ENCODE measurements around the gene CD300LB.

Gene CD300LB

DNA sequence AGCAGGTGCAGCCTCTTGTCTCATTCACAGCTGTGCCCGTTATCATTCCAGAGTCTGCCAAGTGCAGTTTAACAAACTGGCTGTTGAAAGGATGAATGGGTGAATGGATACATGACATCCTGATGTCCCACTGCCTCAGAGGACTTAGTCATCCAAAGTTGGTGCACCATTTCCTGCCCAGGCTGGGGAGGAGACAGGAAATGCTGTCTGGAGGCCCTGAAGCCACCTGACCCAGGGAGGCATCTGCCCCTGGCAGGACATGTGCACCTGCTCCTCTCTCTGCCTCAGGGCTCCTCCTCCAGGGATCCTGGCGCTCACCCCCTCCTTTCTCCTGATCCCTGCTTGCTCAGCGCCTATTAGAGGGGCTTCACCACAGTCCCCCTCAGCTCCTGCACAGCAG is 16.5 kb upstream of the CD300LB start:
- DNase-seq = no peak

DNA sequence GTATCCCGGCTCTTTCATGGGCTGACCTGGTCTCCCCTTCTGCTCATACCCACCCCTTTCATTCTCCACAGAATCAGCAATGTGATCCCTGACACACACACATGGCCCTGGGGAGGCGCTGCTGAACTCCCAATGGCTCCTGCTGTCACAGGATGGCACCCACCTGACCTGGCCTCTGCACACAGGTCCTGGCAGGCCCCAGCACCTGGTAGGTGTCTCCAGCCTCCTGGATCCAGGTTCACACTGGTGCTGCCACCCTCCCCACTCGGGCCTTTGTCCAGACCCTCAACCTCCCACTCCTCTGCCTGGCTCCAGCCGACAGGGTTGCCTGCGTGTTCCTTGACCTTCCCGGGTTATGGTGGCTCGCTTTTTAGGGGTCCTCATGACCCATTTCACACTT is 16.0 kb upstream of the CD300LB start:
- DNase-seq = no peak

DNA sequence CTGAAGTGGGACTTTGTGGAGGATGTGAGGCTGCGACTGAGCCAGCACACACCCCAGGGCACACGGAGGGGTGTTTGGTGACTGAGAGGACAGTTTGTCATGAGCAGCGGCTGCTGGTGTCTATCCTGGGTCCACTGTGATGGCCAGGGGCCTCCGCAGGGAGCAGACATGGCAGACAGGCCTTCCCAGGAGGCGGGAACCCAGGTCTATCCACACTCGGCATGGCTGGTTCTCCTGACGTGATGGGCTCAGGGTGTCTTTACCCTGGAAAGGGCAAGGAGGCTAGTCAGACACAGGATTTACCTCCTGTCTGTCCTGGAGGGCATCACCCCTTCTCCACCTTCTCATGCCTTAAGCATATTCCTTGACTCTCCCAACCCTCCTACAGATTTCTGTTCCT is 15.3 kb upstream of the CD300LB start:
- DNase-seq = no peak

DNA sequence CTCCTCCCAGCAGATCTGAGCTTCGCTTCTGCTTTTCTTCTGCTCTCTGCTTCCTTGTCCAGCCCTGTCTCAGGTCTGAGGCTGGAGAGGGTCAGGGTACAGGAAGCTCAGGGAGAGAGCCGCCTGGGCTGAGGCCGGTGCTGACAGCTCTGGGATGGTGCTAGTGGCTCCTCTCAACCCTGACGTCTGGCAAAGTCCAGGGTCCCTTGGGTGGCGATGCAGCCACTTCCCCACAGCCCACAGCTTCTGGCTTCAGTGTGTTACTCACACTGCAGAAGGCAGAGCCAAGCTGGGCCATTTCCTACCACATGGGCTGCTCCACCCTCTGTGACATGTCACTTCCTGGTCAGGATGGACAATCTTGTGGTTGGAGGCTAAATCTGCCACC is 14.6 kb upstream of the CD300LB start, which contains the start of gene CD300C:
TSS of gene CD300C (minus strand) at position 273 of the 388 bp plus-strand sequence. CDS start 333 bp downstream, outside the sequence.
- no peak for DNase-seq

DNA sequence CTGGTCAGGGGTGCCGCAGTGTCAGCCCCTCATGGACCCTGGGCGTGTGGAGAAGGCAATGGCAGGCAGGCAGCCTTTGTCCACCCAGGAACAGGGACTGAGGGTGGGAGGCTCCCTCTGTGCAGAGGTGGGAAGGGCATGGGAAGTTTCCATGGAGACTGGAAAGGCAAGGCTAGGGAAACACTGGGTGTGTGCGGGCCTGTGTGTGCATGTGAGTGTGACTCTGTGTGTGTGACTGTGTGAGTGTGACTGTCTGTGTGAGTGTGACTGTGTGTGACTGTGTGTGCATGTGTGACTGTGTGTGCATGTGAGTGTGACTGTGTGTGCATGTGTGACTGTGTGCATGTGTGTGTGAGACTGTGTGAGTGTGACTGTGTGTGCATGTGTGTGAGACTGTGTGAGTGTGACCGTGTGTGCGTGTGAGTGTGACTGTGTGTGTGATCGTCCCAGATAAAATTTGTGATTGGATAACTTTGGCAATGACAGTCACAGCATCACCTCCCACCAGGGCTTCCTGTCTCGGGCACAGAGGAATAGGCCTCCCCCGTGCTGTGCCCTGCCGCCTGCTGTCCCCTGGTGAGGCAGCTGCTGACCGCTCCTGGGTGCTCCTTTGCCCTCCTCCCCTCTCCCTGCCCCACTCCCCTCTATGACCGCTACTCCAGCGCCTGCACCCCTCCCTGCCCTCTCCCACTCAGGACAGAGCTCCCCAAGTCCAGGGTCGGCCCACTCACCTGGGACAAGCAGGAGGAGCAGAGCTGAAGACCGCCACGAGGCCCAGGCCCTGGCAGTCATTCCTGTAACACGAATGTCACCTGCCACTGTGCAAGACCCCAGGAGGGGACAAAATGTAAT is 13.9 kb upstream of the CD300LB start:
- DNase-seq = no peak

DNA sequence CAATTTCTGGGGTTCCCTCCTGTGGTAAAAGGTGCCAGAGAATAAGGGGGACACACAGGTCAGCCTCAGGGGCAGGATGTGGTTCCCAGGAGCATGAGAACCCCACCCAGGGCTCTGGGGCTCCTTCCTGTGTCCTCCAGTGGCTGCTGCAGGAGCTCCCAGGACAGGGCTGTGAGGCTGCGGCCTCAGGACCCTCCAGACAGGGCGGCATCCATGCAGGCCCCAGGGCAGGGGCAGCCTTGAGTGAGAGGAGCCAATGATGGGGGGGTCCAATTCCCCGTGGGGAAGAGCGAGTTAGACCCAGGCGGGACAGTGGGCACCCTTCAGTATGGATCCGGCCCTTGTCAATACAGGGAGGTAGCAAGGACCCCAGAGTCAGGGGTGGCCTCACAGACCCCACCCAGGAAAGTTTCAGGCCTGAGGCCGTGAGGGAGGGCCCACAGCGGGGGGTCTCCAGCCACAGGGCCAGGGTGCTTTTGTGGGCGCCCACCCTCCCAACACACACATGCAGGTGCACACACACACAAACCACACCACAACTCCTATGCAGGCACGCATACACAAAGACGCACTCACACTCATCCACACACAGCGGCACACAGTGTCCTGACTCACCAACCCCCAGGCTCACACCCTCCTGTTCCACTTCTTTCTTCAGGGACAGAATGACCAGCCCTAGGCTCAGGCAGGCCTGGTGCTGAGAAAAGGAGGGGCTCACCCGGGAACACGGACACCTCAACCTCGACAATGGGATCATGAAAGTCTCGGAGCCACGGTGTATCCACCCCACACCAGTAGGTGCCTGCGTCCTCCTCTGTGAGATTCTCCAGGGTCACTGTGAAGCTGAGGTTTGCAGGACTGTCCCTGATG is 12.9 kb upstream of the CD300LB start:
- DNase-seq = no peak

DNA sequence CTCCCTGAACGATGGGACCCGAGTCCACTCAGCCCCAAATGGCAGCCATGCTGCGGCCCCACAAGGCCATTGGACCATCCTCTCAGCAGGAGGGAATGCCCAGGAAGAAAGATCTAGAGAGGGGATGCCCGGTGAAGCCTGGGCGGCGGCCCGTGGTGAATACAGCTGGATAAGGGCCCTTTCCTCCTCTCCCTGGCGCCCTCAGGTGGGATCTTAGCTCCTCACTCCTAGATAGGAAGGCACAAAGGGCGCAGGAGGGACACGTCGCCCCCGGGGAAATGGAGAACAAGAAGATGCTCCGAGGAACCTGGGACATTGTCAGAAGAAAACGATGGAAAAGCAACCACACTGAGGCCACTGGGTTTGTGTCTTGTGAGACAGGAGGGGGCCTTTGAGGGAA is 12.1 kb upstream of the CD300LB start:
- no peak for DNase-seq

DNA sequence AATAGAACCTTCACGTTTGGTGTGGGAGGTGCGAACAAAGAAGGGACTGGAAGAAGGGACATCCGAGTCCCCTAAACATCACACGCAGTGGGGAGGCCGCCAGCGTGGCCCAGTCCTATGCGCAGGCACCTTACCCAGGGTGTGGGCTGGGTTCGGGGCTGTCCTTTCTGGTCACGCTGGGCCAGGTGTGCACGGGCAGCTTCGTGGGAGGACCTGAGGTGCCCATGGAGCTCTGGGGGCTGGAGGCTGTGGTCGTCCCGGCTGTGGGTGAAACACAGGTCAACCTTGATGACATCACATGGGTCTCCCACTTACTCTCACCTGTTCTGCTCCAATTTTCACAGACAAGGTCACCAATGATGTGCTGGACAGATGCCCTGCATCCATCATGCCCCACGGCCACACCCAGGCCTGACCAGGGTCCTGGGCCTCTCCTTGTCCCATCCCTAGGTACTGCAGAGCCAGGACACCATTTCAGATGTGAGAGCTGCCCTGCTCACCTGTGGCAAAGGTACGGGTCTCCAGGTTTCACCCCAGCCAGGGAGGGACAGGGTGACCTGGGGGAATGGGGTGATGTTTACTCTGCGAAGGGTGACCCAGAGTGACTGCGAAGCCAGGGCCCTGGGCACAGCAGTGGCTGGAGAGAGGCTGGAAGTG is 11.6 kb upstream of the CD300LB start:
- no peak for DNase-seq

DNA sequence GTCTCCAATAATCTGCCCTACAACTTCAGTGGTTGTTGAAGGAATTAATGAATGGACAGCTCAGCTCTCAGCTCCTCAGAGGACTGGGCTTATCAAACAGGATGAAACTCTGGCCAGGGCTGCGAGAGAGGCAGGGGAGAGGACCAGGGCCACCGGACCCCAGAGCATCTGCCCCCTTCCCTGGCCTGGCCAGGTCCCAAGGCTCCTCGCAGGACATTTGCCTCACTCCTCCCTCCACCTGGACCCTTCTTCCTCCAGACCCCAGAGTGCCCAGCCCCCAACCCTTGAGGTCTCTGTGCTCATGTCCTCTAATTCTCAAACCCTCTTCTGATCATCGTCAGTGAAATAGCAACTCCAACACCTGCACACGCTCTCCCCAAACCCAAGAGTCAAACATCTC is 10.9 kb upstream of the CD300LB start:
- DNase-seq = no peak

DNA sequence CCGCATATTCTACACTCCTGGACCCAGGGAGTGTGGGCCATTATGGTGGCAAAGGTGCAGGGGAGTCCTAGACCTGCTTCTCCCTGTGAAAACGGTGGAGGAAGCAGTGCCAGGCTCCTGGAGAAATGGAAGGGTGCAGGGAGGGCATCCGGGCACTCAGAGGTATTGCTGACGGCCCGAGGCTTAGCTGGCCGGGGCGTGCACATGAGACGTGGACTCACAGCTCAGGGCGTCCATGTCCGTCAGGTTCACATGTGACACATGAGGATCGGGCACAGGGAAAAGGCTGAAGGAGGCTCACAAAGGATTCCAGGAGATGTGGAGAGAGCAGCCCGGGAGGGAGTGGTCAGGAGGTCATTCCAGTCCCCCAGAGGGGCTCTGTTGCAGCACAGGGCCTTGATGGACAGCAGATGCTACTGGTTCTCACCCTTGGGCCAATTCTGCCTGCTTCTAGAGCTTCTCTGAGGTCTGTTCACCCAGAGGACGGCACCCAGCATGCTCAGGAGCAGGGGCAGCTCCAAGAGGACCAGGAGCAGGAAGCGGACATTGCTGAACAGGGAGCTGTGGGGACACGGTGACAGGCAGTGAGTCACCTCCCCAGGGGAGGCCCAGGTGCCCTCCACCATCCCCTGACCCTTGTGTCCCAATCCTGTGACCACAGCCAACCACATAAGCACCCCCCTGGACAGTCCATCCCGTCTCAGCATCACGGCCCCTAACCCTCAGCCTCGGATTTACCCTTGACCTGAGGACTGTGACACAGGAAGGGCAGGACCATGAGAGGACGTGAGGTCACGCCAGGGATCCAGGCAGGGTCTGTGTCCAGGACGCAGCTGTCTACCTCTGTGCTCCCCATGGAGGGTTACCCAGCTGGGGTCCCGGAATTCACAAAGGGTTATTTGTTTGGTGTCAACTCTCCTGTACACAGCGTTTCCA is 10.2 kb upstream of the CD300LB start:
- no peak for DNase-seq

DNA sequence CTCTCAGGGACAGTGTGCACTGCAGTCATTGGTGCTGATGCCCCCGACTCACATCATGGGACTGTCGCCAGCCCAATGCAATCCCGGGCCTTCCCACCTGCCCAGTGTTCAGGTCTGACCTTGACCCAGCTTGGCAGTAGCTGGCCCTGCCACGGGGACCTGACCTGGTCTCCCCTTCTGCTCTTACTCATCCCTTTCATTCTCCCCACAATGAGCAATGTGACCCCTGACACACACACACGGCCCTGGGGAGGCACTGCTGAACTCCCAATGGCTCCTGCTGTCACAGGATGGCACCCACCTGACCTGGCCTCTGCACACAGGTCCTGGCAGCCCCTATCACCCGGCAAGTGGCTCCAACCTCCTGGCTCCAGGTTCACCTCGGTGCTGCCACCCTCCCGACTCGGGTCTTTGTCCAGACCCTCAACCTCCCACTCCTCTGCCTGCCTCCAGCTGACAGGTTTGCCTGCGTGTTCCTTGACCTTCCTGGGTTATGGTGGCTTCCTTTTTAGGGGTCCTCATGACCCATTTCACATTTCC is 8.1 kb upstream of the CD300LB start:
- no peak for DNase-seq

DNA sequence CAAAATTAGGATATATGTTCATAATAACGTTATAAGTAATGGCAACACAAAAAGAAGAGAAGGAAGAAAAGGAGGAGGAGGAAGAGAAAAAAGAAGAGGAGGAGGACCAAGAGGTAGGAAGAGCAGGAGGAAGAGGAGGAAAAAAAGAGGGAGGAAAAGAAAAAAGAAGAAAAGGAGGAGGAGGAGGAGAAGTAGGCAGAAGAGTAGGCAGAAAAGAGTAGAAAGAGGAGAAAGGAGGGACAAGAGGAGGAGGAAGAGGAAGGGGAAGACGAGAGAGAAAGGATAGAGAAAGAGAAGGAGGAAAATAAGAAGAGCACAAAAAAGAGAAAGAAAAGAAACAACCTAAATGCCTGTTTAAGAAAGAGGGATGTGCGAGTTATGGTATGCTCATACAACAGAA is 5.6 kb upstream of the CD300LB start:
- no peak for DNase-seq

DNA sequence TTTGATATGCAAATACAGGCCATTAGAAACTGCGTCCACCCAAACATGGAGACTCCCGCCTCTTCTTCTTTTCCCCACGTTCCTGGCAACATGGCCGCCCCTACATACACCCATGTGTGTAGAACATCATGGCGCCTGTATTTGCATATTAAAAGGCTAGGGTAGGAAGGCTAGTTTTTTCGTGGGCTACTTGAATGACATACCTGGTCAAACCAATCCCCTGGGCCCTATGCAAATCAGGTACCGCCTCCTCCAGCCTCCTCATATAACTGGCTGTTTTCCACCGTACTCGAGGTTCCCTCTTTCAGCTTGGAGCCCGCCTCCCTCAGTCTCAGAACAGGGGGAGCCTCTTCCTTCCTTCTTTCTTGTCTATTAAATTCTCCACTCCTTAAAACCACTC is 840 bp upstream of the CD300LB start:
- DNase-seq = no peak

DNA sequence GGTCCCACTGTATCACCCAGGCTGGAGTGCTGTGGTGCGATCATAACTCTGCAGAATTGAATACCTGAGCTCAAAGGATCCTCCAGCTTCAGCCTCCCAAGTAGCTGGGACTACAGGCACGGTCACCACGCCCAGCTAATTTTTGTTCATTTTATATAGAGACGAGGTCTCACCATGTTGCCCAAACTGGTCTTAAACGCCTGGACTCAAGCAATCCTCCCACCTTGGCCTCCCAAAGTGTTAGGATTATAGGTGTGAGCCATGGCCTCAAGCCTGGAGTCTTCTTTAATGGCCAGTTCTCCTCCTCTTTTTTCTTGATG is 484 bp downstream of the CD300LB start:
- DNase-seq = no peak

DNA sequence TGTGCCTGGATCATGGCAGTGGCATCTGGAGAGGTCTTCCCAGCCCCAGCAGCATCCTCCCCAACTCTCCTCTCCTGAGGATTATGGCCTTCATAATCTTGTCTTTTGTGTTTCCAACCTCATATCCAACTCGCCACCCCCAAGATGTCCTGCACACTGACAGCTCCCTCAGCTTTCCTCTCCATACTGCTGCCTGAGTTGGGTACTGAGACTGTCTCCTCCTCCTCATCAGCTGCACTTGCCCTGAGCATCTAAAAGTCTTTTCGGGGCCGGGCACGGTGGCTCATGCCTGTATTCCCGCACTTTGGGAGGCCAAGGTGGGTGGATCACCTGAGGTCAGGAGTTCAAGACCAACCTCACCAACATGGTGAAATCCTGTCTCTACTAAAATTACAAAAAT is 2.0 kb downstream of the CD300LB start:
- DNase-seq = no peak

DNA sequence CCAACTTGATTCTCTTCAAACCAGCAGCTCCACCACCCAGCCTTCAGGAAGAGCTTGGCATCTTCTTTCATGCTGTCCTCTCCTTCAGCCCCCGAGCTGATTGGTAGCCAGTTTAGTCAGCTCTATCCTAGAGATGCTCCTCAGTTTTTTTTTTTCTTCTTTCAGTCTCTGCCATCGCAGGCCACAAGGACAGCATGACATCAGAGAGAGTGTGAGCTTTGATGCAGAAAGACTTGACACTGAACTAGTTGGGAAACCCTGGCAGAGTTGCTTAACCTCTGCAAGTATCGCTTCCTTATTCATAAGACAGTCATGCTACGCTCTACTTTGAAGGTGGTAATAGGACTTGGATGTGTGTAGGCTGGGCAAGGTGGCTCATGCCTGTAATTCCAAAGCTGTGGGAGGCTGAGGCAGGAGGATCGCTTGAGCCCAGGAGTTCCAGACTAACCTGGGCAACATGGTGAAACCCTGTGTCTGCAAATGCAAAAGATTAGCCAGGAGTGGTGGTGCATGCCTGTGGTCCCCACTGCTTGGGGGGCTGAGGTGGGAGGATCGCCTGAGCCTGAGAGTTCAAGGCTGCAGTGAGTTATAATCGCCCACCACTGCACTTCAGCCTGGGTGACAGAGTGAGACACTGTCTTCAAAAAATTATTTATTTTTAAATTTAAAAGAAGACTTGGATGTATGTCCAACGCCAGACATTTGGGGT is 2.6 kb downstream of the CD300LB start:
- DNase-seq = no peak

DNA sequence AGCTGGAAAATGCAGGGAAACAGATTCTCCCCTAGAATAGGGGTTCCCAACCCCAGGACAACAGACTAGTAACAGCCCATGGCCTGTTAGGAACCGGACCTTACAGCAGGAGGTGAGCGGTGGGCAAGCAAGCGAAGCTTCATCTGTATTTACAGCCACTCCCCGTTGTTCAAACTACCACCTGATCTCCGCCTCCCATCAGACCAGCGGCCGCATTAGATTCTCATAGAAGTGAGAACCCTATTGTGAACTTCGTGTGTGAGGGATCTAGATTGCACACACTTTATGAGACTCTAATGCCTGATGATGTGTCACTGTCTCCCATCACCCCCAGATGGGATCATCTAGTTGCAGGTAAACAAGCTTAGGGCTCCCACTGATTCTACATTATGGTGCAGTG is 3.5 kb downstream of the CD300LB start:
- DNase-seq = no peak

DNA sequence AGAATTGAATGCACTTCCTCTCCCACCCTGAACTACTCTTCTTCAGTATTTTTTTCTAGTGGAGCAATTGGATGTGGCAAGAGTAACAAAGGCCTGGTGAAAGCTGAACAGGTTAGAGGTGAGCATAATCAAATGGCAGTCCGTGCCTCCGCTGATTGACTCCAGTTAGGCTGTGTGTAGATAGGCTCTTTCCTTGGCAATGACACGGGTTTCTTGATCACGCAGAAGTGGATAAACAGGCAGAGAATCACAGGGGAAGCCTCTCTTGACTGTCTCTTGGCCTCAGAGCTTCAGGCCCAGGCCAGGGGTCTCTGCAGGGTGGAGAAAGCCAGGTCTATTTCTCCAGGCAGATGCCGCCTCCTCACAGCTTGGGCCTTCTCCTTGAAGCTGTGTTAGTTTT is 4.2 kb downstream of the CD300LB start:
- no peak for DNase-seq

DNA sequence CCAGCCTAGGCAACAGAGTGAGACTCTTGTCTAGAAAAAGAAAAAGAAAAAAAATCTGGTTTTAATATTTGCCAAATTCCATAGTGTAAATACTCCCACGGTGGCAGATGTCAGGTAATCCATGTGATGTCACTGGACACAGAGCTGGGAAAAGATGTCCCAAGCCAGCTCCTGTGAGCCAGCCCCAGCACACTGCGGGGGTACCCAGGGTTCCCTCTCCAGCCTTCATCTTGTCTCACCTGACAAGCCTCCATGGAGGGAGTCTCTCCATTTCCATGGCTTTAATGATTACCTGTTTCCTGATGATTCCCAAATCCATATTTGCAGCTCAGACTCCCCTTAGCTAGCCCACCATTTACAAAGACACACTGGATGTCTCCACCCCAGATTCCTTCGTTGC is 4.6 kb downstream of the CD300LB start:
- DNase-seq = no peak

DNA sequence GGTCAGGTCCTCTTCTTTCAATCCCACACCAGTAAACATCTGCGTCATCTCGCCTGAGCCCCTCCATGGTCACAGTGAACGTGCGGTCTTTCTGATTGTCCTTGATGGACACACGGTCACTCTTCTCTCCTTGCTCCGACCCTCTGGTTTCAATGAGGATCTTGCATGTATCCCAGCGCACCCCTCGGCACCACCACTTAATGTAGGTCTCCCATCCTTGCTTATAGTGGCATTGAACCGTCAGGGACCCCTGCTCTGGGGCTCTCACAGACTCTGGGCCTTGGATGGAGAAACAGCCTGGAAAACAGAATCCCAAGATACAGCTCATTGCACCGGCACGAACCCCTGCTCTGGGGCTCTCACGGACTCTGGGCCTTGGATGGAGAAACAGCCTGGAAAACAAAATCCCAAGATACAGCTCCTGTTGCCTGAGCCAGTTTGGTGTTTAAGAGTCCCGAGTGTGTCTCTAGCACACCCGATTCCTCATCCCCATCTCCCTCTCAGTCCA is 5.4 kb downstream of the CD300LB start:
- DNase-seq = no peak

DNA sequence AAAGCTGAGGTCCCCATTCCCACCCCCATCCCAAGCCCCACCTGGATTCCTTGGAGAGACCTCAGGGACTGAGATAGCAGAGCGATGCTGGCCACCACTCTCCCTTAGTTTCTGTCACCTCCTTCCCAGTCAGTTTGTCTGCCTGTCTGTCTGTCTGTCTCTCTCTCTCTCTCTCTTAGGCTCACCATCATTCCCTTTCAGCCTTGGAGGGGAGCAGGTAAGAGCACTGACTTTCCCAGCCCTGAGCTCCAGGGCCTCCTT is 5.9 kb downstream of the CD300LB start:
- DNase-seq = no peak

Data from NCI-H69 (cell line).